ENCODE results near the gene SLC24A5. TPM values are rescaled to one million over a fixed set of nuclear protein-coding genes. Genes with fewer than 3 reads are reported as not detected.

The SLC24A5 gene
- total RNA-seq, 2 donors from 2014 or later = not detected

DNA sequence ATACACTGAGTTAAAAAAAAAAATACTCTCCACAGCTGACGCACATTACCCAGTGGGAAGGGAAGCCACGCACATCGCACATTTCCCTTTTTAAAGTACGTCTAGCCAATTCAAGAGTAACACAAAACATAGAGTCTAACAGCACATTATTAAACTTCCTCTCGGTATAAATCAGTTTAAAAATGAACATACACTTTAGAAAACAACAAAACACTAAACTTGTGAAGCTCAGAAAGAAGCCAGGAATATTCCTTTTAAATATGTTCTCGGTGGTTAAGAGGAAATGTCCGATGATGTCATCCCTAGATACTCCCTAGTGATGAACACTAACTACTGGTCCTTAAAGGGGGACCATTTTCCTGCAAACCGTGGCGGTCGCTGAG is 56.6 kb downstream of the SLC24A5 start:
- no peak for DNase-seq (ENCODE audit: low spot score)
- H3K4me1 ChIP-seq (ENCODE audit: control insufficient read depth in 1 of 2, low read depth in 2 of 2) = peaks cover 8 to 19% of the 10 kb centered on the region in 2 donors
- ATAC-seq (ENCODE audit: insufficient number of reproducible peaks, low FRiP score, low read depth) = peak; percentile 91
- H3K36me3 ChIP-seq = no peaks in the 10 kb centered on the region
- peak overlapping the region; percentile 95 to 98 for H3K27ac ChIP-seq
- no peaks in the 10 kb centered on the region for H3K9me3 ChIP-seq
- TF ChIP-seq, protein P1, sequence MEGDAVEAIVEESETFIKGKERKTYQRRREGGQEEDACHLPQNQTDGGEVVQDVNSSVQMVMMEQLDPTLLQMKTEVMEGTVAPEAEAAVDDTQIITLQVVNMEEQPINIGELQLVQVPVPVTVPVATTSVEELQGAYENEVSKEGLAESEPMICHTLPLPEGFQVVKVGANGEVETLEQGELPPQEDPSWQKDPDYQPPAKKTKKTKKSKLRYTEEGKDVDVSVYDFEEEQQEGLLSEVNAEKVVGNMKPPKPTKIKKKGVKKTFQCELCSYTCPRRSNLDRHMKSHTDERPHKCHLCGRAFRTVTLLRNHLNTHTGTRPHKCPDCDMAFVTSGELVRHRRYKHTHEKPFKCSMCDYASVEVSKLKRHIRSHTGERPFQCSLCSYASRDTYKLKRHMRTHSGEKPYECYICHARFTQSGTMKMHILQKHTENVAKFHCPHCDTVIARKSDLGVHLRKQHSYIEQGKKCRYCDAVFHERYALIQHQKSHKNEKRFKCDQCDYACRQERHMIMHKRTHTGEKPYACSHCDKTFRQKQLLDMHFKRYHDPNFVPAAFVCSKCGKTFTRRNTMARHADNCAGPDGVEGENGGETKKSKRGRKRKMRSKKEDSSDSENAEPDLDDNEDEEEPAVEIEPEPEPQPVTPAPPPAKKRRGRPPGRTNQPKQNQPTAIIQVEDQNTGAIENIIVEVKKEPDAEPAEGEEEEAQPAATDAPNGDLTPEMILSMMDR (IDR thresholded peaks at IDR 0.05) = no peak
- peak overlapping the region; percentile 88 for H3K4me3 ChIP-seq
- H3K27me3 ChIP-seq (replicated peaks; ENCODE audit: insufficient read depth) = no peaks in the 10 kb centered on the region

DNA sequence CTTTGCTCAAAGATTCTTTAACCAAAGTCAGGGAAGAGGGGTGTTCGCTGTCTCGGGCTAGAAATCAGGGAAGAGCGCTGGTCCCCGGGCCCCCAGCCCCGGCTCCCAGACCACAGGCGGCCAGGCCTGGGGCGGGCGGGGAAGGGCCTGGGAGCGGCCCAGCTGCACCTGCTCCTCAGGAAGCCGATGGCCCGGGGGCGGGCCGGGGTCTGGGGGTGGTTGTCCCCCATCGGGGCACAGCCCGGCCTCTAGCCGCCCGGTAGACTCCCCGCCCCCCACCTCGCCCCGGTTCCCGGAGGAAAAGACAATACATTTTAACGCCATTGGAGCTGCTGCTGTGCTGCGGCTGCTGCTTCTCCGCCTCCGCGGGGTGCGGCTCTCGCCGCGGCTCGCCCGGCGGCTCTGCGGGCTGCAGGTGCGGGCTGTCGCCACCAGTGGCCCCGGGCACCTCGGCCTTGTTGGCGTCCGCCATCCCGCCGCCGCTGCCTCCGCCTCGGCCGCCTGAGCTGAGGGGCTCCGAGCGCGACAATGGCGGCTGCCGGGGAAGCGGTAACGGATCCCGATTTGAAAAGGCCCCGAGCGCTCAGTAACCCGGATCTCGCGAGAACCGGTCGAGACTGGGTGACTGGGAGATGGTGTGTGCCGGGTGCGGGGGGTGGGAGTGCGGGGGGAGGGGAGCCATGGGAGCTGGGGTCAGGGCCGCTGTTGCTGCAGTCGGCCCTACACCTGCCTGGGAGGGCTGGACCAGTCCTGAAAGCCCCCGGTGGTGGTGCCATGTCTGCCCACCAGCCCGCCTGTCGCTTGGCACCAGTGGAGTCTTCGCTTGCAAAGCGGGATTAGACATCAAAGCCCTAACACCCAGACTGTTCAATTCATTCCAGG is 57.2 kb downstream of the SLC24A5 start, which contains the start of gene MYEF2:
Gene MYEF2, minus strand, starts transcription at position 530 of the 882 bp plus-strand sequence. Its CDS starts 58 bp downstream, at position 472.
- ATAC-seq (ENCODE audit: insufficient number of reproducible peaks, low FRiP score, low read depth) = peak; percentile 77
- Histone ChIP-seq H3K27me3 (replicated peaks; ENCODE audit: insufficient read depth) (no peaks in the 10 kb centered on the region), H3K9me3 (no peaks in the 10 kb centered on the region), H3K4me3 (peak within 1 kb of the TSS; percentile 88), H3K36me3 (no peaks in the 10 kb centered on the region), H3K4me1 (ENCODE audit: control insufficient read depth in 1 of 2, low read depth in 2 of 2) (peaks cover 8 to 19% of the 10 kb centered on the region in 2 donors), H3K27ac (peak within 1 kb of the TSS; percentile 95 to 98)
- DNase-seq (ENCODE audit: low spot score) = peak; percentile 22
- TF ChIP-seq, protein P1 (IDR thresholded peaks at IDR 0.05) = peak; percentile 31

DNA sequence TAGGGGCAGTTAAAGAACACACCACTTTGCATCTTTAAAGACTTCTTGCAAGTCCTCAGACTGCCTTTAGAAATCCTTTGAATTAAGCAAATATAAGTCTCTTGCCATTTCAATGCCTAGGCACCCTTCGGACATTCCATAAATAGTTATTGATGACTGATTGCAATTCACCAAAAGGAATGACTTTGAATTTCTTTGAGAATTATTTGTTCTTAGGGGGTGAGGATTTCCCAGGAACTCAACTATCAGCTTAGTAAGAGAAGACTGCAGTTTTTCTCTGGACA is 57.8 kb downstream of the SLC24A5 start:
- TF ChIP-seq, protein P1 (IDR thresholded peaks at IDR 0.05) = no peak
- DNase-seq (ENCODE audit: low spot score) (no peak), ATAC-seq (ENCODE audit: insufficient number of reproducible peaks, low FRiP score, low read depth) (no peak)
- peaks cover 8 to 19% of the 10 kb centered on the region in 2 donors for H3K4me1 ChIP-seq (ENCODE audit: control insufficient read depth in 1 of 2, low read depth in 2 of 2)
- no peaks in the 10 kb centered on the region for H3K9me3 ChIP-seq
- peak overlapping the region; percentile 95 to 98 for H3K27ac ChIP-seq
- H3K27me3 ChIP-seq (replicated peaks; ENCODE audit: insufficient read depth) = no peaks in the 10 kb centered on the region
- H3K36me3 ChIP-seq = no peaks in the 10 kb centered on the region
- H3K4me3 ChIP-seq = peak overlapping the region; percentile 88

DNA sequence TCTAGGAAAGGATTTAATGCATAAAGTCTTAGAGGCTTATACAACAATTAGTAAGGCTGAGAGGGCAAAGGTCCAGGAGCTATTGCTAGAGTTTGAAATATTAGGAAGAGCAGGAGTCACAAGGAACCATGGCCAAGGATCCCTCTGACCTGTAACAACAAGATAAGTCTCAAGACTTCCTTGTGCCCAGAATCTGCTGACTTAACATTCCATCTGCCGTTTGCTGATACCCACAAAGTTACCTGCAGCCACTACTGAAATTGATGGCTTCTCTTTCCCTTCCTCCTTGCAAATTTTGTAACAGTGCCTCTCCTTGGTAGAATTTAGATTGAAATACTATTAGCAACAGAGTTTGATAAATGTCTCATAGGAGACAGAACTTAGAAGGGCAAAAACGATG is 62.0 kb downstream of the SLC24A5 start:
- ATAC-seq (ENCODE audit: insufficient number of reproducible peaks, low FRiP score, low read depth) = no peak
- no peaks in the 10 kb centered on the region for H3K27me3 ChIP-seq (replicated peaks; ENCODE audit: insufficient read depth)
- no peaks in the 10 kb centered on the region for H3K9me3 ChIP-seq
- H3K4me1 ChIP-seq (ENCODE audit: control insufficient read depth in 1 of 2, low read depth in 2 of 2) = no peaks in the 10 kb centered on the region
- H3K4me3 ChIP-seq = no peak overlapping the region
- TF ChIP-seq, protein P1 (IDR thresholded peaks at IDR 0.05) = no peak
- no peaks in the 10 kb centered on the region for H3K36me3 ChIP-seq
- no peak overlapping the region for H3K27ac ChIP-seq
- DNase-seq (ENCODE audit: low spot score) = no peak

DNA sequence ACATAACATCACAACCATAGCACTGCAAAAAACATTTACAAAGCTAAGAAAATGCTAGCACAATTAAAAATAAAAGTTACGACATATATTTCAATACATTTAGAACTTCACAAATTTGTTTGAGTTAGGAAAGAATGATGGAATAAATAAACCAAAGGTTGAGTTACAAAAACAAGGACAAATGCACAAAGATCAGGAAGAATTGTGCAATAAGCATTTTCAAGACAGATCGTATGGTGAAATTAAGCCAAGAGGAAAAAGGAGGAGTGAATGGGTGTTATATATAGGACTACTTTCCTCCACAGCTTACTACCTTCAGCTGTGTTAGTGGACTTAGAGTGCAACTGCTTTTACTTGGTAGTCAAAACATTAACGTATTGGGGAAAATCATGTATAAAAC is 64.7 kb downstream of the SLC24A5 start:
- Histone ChIP-seq H3K27me3 (replicated peaks; ENCODE audit: insufficient read depth) (no peaks in the 10 kb centered on the region), H3K36me3 (no peaks in the 10 kb centered on the region), H3K4me3 (no peak overlapping the region), H3K27ac (no peak overlapping the region), H3K4me1 (ENCODE audit: control insufficient read depth in 1 of 2, low read depth in 2 of 2) (no peaks in the 10 kb centered on the region), H3K9me3 (no peaks in the 10 kb centered on the region)
- ATAC-seq (ENCODE audit: insufficient number of reproducible peaks, low FRiP score, low read depth) = no peak
- TF ChIP-seq, protein P1 (IDR thresholded peaks at IDR 0.05) = no peak
- DNase-seq (ENCODE audit: low spot score) = no peak

Data from thoracic aorta (tissue), 2 donors.